Stimulated activated CD4-positive, alpha-beta T cell treated with anti-CD3 and anti-CD28 coated beads, Interleukin-12 subunit alpha, Interleukin-12 subunit beta, amount 100 ng/mL, for 4 hours (primary cell): ENCODE measurements around the gene GMDS.

Source experiments
- DNase-seq: peaks from one replicate; pipeline ENCODE4 v3.0.0-alpha.2; 2020

The GMDS gene

DNA sequence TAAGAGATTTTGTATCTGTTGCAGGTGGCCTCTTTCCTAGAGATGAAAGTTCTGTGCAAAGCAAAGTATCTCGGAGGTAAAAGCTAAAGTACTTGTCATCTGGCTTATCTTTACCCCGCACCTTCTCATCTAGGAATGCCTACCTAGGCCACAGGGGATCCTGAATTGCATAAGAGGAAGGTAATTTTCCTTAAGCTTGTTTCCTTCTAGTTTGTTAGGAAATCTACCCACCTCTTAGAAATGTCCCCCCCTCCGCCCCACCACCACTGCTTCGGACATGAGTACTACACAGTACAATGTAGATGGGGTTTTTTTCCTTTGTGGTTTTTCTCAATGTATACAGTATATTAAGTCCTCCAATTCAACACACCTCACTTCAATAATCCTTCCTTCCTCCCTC is 614.2 kb downstream of the GMDS start:
- DNase-seq = no peak

DNA sequence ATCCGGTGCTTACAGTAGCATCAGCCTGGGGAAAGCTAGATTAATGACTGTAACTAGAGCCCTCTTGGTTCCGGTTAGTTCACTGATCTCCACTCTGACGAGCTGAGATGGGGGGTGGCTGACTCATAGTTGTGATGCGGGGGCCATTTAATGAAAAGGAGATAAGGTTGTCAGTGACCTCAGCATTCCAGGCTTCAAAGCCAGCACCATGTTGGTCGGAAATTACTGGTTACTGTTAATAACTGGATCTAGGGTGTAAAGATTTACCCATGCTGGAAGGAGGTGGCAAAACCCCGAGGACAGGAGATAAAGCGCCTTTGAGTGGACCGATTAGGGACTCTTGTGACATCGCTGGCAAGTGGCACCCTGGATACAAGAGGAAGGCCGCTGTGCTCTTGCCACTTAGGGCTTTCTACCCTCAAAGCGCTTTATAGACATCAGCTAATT is 614.6 kb downstream of the GMDS start:
- DNase-seq = no peak

DNA sequence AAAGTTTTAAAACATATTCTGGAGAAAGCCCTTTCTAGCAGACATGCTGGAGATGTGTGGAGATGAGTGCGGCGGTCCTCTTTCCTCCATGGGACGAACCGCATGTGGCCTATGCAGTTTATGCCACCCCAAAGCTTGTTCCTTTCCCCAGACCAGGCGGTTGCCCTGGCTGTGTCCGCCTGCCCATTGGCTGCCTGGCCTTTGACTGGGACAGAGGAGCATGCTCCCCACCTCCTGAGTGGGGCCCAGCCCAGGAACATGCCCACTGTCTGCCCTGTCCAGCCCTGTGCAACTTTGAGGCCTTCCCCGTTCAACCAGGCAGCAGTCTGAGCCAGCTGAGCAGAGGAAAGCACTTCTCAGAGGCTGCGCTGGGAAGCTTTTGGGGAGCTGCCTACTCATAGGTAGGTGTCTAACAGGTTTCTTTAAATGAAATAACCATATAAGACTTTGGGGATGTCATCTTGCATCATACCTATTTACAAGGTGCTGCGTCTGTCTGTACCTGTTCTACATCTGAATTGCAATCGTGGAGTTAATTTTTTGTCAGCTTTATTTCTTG is 615.1 kb downstream of the GMDS start:
- DNase-seq = no peak

DNA sequence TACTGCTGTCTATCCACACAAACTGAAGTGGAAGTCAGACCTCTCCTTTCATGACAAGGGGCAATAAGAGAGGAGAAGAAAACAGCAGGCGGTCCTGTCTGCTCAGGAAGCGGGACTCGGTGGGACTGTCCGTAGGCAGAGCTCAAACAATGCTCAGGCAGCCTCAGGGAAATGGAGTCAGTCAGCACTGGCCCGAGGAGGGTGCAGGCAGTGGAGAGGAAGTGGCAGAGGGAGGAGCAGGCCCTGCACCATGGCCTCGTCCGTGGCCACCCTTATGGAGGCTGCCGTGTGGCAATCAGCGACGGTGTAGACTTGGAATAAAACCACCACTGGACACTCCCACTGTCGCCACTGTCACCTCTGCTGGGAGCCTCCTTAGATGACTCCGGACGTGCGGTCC is 616.1 kb downstream of the GMDS start:
- DNase-seq = no peak

DNA sequence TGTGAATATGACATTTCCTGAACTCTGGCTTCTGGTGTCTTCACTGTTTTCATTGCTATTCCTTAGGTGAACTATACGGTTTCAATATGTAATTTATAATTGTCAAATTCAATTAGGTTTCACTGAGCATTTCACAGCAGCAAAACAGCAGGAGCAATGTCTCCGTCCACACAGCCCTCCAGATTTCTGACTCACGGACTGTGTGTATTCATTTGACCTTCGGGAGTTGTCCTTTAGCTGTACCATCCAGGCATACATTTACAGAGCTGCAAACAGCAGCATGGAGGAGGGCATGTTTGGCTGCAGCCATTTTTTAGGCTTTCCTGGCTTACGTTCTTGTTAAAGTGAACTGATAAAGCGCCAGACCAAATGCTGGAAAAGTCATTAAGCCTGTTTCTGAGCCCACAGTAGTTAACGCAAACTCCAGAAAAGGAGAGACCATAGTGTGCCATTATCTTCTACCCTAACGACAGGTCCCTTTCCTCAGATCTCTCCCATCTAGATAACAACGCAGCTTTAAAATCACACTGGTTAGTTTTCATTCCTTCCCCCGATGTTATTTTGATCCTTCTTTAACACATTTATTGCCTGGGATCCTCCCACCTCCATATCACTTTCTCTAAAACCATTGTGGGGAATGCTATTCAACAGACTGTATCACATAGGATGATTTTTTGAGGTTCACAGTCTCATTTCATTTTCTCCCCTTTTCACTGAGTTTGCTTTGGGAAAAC is 617.4 kb downstream of the GMDS start:
- DNase-seq = no peak

DNA sequence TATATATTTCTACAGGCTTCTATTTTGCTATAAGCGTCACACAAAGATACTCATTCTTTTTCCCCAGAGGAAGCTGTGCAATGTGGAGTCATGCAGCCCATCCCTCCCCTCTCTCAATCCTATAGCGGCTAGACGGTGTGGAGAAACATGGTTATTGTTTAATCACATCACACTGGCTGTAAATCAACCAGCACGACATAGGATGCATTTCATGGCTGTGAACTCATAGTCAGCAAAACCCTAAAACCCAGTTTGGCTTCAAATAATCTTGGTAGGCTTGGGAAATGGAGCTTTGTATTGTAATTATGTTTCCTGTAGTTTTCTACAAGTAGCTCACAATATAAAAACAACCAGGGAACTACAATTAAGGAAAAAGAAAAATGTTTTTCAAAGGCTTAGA is 618.9 kb downstream of the GMDS start:
- DNase-seq = no peak

DNA sequence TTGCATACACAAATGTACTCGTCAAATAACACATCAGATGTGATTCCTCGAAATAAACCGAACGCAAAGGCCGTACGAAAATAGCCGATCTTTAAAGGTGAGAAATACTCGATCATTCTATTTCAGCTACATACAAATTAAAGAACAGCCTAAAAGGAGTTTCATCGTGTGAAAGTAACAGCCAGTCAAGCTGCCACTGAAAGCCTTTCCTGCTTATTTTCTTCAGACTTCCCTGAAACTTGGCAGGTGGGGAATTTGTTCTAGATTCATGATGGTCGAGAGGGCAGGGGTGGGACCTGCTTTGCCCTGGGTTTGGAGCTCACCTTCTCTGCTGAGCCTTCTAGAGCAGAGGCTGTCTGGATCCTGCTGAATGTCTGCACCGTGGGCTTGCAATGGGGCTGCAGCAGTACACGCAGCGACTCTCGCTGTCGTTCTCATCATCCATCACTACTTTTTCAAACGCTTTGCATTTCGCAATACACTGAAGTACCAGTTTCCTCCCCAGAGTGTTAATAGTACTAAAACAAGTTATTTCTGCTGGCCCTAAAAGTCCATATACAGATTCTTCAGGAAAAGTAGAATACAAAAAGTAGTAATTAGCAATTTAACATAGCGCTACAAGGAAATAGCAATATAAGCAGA is 619.5 kb downstream of the GMDS start:
- DNase-seq = no peak

DNA sequence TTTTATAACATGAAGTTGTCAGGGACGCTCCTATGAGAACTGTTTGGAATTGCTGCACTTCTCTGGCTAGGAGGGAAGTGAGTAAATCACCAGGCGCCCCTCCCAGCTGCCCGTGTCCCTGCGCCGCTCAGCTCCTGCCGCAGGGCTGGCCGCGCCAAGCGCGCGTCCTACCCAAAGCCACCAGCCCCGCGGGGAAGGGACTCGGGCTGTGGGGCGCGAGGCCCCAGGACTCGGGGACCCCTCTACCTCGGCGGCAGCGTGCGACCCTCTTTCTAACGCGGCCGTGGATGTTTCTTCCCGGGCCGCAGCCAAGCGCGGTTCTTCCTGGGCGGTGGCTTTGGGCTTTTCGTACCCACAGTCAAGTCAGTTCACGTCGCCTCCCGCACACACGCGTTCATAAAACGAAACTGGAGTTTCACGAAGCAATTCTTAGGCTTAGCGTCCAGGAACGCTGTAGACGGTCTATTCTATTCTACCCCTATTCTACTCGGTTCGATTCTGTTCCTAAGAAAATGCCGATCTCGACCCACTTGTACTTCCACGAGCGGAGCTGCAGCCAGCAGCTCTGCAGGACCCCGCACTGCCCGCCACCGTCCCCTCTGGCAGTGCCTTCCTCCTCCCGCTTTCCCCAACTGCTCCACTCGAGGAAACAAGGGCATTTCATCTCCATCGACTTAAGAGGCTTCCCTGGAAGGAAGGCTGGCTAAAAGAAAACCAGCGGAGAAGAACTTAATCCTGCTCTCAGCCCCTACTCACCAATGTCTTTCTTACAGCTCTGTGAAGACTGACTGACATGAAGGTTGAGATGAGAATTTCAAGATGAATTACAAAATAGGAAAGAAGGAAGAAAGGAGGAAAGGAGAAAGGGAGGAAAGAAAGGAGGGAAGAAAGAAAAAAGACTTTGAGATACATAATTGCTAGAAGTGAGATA is 620.3 kb downstream of the GMDS start:
- DNase-seq = no peak

DNA sequence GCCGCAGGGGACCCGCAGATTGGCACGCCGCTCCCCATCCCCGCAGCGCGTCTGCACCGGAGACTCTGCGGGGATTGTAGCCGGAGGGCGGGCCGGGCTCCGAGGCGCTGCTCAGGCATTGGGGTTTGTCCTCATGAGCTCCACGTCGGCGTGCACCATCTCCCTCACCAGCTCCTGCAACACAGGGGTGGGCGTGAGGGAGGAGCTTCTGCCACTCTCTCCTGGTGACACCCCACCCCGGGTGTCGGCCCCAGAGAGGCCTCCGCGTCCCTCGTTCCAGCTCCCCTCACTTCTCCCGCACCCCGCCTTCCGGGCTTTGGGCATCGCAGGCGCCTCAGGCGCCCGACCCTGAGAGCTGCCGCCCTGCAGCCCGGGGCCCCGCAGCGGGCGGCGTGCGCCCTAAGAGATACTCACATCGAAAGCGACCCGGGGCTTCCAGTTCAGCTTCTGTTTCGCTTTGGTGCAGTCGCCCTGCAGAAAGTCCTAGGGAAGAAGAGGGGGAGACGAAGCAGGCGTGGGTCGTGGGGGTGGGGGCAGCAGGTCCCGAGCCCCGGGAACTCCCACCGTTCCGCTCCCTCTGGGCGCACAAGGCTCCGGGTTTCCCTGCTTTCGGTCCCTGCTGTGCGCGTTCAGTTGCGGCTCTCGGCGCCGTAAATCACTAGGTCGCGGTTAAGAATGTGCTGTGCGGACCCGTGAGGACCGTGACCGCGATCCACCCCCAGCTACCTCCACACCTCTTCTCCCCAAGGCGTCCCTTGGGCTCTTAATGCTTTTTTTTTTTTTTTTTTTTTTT is 621.2 kb downstream of the GMDS start:
- DNase-seq = no peak

DNA sequence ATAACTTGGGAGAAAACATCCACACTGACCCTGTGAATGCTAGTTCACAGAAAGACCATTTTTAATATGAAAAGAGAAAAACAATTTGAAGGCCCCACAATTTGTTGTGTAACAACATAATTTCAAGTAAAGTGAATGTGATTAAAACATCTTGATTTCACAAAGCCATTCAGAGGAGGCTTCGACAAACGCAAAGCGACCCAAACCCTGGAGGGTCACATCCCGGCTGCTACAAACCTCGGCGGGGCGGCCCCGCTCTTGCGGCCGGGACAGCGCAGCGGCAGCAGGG is 621.7 kb downstream of the GMDS start:
- no peak for DNase-seq

DNA sequence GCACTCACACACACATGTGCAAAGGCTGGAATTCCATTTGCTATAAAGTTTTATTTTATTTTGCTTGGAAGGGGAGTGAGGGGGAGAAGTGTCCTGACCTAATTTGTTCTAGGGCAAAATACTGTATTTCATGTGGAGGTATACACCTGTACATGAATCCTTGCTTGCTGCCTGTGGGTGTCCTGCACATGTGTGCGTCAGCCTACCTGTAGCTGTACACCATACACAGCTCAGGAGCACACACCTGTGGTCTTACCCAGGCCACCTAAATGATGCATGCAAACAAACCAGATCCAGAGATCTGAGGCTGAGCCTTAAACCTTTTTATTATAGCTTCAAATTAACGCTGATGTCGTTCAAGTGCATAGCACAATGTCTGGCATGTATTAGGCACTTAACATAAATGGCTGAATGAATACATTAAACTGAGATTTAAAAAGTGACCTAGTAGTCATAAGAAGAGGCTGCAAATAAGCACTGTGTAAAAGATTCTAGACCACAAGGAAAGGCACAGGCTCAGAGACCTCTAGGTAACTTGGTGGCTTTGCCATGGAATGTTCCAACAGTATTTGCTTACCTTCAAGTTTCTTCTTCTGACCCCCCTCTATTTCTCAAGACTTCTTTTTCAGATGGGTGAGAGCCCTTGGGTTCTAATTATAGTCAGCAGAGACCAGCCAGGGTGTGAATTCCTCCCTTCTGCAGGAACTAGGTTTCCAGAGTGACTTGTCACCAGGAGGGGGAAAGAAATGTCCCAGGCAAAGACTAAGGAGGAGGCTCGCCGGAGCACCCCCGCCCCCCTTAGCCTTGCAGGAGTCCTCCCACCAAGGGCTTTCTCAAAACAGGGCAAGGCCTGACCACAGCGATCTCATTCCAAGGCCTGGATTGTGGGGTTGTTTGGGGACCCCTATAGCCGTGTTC is 622.3 kb downstream of the GMDS start:
- no peak for DNase-seq

DNA sequence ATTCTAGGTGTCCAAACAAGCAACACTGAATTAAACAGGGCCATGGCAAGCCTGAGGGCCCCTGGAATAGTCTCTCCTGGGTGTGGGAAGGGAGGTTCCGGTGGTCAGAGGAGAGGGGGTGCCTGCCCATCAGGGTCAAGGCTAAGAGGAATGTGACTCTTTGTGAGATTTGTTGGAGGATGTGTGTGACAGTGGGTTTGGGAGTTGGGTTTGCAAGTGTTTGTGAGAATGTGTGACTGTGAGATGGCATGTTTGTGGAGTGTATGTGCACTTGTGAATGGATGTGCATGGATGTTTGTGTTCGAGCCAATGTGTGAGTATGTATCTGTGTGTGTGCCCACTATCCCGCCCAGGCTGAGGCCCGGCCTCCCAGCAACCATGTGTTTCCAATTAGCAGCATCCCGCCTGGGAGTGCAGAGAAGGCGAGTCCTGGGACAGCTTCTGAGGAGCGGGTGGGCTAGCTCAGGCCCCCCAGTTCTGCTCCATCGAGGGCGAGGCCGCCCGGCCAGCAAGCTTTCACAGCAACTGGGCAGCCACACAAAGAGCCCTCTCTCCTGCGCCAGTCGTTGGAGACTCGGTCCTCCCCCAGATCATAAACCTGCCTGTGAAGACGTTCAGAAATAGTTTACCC is 623.1 kb downstream of the GMDS start:
- no peak for DNase-seq

DNA sequence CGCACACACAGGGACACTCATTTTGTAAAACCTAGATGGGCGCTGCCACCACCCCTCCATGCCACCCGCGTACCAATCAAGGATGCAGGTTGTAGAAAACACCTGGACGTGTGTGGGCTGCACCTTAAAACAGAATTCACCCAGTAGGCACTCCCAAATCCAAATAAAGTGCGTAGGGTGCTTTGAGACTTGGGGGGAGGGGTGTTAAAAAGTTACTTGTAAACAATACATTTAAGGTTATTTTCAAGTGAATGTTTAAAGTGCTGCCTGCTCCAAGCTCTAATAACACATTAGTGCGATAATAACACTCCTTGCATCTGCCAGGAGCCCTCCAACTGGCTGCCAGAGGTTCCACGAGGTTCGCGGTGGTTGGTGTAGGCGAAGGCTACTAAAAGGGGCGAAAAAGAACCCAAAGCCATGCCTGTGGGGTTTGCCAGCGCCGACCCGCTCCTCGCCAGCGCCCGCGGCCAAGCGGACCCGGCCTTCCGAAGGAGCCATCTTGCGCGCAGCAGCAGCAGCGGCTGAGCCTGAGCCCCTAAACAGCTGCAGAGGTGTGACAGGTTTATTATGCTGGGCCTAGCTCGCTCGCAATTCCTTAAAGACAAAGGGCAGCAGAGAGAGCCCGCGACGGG is 624.2 kb downstream of the GMDS start:
- DNase-seq = no peak

DNA sequence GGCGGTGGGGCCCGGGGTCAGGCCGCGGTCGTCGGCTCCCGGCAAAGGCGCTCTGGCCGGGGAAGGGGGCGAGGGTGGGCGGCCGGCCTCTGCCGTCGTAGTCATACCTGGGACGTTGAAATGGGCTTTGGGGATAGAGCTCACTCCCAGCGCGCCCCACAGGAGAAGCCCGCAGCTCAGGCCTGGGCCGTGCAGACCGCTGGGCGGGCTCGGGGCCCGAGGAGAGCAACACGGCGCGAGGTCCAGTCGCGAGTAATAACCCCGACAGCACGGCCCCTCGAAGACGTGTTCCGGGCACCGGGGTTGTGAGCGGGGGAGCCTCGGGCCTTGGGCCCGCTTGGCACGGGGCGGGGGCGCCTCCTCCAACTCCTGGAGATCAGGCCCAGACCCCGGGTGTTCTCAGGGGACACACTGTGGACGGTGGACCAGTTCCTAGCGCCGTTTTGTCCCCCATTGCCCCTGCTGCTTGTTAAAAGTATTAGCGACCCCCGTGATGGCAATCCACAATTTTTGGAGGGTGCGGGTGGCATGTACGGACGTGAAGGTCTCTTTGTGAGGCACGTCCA is 624.8 kb downstream of the GMDS start:
- DNase-seq = no peak

DNA sequence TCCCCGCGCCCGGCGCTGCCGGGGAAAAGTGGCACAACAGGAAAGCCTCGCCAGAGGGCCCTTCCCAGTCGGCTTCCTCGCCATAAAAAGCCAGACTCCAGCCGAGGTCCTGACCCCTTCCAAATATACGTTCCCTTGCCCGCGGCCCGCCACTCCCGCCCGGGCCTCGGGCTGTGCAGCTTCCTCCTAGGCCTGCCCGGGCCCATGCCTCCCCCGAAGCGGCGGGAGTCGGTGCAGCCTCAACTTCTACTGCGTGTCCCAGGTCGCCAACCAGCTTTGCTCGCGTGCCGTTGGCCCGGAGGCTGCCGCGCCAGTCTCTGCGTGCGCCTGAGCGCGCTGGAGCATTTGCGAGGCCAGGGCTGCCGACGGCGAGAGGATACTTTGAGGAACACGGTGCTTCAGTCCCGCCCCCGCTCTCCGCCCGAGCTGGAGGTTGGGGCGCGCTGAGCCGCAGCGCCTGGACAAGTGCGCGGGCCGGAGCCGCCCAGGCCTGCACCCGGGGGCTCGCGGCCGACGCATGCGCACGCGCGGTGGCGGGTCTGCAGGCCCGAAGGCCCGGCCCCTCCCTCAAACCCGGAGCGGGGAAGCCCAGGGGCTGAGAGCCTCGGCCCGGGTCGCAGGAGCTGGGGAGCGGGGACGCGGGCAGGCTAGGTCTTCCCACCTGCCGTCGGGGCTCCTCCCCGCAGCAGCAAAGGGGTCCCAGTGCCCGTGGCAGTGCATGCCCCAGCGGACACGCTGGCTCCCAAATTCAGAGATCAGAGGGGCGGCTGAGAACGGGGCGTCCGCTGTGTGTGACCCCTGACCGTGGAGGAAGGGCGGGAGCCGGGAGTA is 625.5 kb downstream of the GMDS start:
- DNase-seq = no peak

DNA sequence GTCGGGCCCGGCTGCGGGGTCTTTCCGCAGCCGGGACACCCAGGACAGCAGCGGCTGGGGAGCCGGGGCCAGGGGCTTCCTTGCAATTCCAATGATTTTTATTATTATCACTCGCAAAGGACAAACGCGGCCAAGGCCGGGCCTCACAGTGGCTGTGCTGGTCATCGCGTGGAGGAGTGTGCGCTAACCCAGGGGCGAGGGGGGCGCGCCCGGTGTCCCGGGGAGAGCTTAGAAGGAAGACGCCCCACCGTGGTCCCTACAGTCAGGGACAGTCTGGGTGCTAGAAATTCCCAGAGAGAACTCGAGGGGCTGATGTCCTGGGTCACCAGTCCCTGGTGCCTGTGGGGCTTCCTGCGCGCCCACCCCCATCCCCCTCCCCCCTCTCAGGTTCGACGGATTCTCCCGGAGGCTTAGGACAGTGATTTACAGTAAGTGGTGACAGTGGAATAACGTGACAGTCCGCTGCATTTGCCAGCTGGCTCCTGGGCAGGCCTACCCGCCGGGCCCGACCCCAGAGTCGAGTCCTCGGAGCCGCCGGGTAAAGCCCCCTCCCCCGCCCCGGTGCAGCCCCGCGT is 626.2 kb downstream of the GMDS start:
- no peak for DNase-seq

DNA sequence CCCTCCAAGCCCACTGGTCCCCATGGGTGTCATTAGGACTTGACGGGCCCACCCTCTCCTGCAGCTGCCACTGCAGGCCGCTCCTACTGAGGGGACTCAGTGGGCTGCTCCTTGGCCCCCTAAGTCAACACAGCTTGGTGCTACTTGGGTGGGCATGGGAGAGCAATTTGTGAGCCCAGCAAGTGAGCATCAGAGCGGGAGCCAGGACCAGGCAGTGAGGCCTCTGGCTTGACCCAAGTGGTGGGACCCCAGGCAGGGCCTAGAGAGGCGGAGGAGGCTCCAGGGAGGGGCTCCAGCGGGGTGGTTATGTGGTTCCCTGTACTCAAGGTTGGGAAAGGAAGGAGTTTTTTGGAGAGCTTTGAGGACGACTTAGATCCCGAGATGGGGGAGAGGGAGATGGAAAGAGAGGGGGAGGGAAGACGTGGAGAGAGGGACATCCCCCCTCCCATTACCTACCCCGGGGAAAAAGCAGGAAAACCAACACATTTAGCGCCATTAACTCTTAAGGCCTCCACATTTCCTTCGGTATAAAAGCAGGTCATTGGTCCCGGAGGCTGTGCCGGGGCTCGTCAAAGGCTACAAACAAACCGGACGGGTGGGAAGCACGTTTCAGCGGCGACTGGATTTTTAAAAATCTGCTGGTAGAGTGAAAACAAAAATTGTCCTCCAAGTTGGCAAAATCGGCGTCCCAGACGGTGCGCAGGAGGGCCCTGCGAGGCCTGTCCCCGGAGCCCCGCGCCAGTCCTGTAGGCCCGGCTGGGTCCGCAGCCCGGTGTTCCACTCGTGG is 626.9 kb downstream of the GMDS start:
- DNase-seq = no peak
